Pancreas (tissue), 10 donors: Measurements from ENCODE around the gene MEGF6. TPM values are rescaled to one million over a fixed set of nuclear protein-coding genes. Genes with fewer than 3 reads are reported as not detected.

Experiments used
- ATAC-seq, 4 donors: fragments of 200-7000 bp; cut with Tn5 transposase; one replicate each; pipeline versions ENCODE4 v1.8.0 to v1.9.1; 2020; ENCODE audit warnings: mild to moderate bottlenecking in 4 of 4, moderate library complexity in 4 of 4
- DNase-seq, 6 donors: peaks; one replicate each; pipeline ENCODE4 v3.0.0-alpha.2; 2020
- FAIRE-seq: peaks from 2 replicates; lab custom pipeline; 2012; peaks lifted over from hg19 to GRCh38; lab: Jason Lieb, UNC
- H3K27ac ChIP-seq, 4 donors: fragments of 200-600 bp; sonication (generic); 1 replicate in 3 of 4; 2 replicates in 1 of 4; pipeline versions ENCODE4 v1.5.0 to v1.8.0; 2020
- H3K27me3 ChIP-seq, 4 donors: fragments of 200-600 bp; one replicate each; pipeline ENCODE4 v1.8.0; 2021
- H3K36me3 ChIP-seq, 3 donors: fragments of 200-600 bp; sonication (generic) in 1 of 3; one replicate each; pipeline versions ENCODE4 v1.5.0 to v1.8.0; 2020 to 2021
- H3K4me1 ChIP-seq, 3 donors: fragments of 200-600 bp; one replicate each; pipeline ENCODE4 v1.8.0; 2021
- H3K4me3 ChIP-seq, 4 donors: fragments of 200-600 bp; sonication (generic) in 2 of 4; one replicate each; pipeline versions ENCODE4 v1.5.0 to v1.8.0; 2020 to 2021
- H3K9me3 ChIP-seq, 4 donors: fragments of 200-600 bp; one replicate each; pipeline ENCODE4 v1.8.0; 2021
- WGBS, 2 donors: extraction: QIAGEN DNeasy Blood & Tissue Kit; methylation state at CpG; one replicate each; pipeline ENCODE4 v1.1.7; 2013; 5-methylcytosine and 5-hydroxymethylcytosine counted together
- intact Hi-C, 3 donors: fragments of 100-400 bp; cut with DNase I; formaldehyde crosslinking; loops; one replicate each; pipeline versions ENCODE4 v1.11.1 to v1.14.2; 2022
- polyA plus RNA-seq, 2 donors: library from polyadenylated mRNA; stranded (reverse); fragments of 200-250 nt; gene quantifications; one replicate each; pipeline ENCODE4 v1.2.3, GENCODE V29; 2013
- total RNA-seq, 6 donors: library from RNA; stranded (reverse); fragmentation: NEBNext Ultra II Directional in 4 of 6; extraction: Animal tissue kit (Norgen Biotek cat#: 25700) in 4 of 6; gene quantifications; one replicate each; pipeline versions ENCODE4 v1.2.1 to v1.2.4, GENCODE V29; 2021 to 2023
- TF ChIP-seq, protein P1 (sequence below), 4 donors: fragments of 200-600 bp; sonication (generic) in 3 of 4; IDR thresholded peaks; one replicate each; pipeline versions ENCODE4 v1.5.0 to v1.8.0; 2021; ENCODE audit warnings: antibody characterized with exemption in 4 of 4
- donor health status: healthy with polysubstance abuse.
- donor health status: DM: no; HTN: no; CAD: no; lungs with moderate emphysema.
- donor health status: DM: no; HTN: no; CAD: no.
- donor health status: control.
- donor health status: control.
- donor health status: Bipolar disorder and iron deficiency.
- donor health status: DM: yes; HTN: yes; CAD: no.
- donor health status: DM: no; HTN: no; CAD: no.
- donor health status: DM: no; HTN: no; CAD: no.
- donor health status: DM: yes; HTN: yes; CAD: no.

Gene MEGF6
- total and polyA plus RNA-seq, 8 donors, result 2.6 to 20.0 (median 8.4) TPM

DNA sequence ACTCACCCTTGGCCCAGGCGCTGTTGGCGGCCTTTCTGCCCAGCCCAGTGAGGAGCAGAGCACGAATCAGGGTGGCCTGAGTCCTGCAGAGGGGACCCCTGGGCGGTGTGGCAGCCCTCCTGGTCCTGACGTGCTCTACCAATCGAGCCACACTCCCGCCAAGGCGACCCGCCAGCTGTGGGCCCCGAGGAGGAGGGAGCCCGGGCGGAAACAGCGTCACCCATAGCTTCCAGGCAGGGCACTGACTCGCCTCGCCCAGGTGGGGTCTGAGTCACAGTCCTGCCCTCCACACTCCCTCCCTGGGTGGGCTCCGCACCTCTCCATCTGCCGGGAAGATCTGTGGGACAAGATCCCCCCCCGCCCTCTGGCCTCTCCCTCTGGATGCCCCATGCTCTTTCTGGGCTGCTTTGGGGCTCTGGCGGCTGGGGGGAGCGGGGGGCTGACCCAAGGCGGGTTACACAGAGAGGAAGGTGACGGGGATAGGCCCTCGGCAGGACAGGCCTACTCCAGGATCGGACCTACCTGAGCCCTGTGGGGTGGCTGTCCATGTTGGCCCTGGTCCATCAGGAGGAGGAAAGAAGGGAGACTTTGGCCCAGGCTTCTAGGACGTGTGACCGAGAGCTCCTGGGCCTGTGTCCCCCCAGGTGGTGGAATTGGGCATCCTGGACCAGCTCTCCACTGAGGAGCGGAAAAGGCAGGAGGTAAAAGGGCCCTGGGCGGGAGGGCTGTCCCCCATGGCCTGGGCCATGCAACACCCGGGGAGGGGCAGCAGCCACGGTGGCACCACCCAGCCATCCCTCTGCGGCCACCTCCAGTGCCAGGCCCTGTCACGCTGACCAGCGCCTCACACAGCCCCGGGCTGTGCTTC is 142.8 kb downstream of the MEGF6 start:
- peaks cover 0 to 7% (median 0%) of the 10 kb centered on the region in 3 donors for H3K36me3 ChIP-seq
- ATAC-seq (no peak), FAIRE-seq (no peak), DNase-seq (peak in 3 of 6 donors; percentile 29 to 75 (median 48))
- WGBS, 2 donors, result 90 to 92% methylated on average over 32 to 34 of the region's 34 CpGs
- no peaks in the 10 kb centered on the region for H3K27me3 ChIP-seq
- H3K4me3 ChIP-seq, result no peak overlapping the region
- TF ChIP-seq, protein P1, sequence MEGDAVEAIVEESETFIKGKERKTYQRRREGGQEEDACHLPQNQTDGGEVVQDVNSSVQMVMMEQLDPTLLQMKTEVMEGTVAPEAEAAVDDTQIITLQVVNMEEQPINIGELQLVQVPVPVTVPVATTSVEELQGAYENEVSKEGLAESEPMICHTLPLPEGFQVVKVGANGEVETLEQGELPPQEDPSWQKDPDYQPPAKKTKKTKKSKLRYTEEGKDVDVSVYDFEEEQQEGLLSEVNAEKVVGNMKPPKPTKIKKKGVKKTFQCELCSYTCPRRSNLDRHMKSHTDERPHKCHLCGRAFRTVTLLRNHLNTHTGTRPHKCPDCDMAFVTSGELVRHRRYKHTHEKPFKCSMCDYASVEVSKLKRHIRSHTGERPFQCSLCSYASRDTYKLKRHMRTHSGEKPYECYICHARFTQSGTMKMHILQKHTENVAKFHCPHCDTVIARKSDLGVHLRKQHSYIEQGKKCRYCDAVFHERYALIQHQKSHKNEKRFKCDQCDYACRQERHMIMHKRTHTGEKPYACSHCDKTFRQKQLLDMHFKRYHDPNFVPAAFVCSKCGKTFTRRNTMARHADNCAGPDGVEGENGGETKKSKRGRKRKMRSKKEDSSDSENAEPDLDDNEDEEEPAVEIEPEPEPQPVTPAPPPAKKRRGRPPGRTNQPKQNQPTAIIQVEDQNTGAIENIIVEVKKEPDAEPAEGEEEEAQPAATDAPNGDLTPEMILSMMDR (IDR thresholded peaks at IDR 0.05), result no peak
- H3K9me3 ChIP-seq, result no peaks in the 10 kb centered on the region
- intact Hi-C loops, result no loop called here
- H3K4me1 ChIP-seq, result no peaks in the 10 kb centered on the region
- H3K27ac ChIP-seq, result no peak overlapping the region

DNA sequence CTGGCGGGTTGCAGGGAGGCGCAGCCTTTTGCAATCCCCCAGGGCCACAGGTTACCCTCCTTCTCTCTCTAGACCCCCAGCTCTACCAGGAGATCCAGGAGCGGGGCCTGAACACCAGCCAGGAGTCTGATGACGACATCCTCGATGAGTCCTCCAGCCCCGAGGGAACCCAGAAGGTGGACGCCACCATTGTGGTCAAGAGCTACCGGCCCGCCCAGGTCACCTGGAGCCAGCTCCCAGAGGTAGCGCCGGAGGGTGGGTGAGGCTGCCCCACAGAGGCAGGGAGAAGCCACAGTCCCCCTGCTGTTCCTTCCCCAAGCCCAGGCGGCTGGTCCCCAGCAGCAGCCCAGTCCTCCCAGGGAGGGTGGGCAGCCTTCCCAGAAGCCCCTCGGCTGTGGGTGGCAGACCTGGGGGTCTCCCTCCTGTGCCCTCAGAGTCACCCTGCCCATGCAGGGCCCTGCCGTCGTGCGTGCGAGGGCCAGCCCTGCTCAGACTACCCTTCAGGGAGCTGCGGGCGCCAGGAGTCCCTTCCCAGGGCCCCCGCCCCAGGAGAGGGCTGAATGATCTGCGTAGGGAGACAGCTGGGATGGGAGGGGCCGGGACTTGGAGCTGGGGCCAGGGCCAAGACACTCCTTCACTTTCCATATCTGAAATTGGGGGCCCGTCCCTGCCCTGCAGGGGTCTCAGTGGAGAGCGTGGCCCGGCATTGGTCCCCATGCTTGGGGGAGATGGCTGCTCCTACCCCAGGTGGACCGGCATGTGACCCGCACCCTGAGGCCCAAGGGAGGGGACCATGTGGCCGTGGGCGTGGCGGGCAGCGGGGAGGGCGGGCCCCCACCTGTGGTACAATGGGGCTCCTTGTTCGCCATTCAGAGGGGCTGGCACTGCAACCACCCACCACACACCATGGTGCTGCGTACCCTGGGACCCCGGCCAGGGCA is 143.9 kb downstream of the MEGF6 start:
- Histone ChIP-seq H3K9me3 (no peaks in the 10 kb centered on the region), H3K4me1 (no peaks in the 10 kb centered on the region), H3K27me3 (no peaks in the 10 kb centered on the region), H3K4me3 (no peak overlapping the region), H3K36me3 (no peaks in the 10 kb centered on the region), H3K27ac (no peak overlapping the region)
- ATAC-seq (peak in 1 of 4 donors; percentile 22), FAIRE-seq (no peak), DNase-seq (peak in 3 of 6 donors; percentile 25 to 71 (median 51))
- TF ChIP-seq, protein P1 (IDR thresholded peaks at IDR 0.05), result no peak
- WGBS, 2 donors, result 90 to 91% methylated on average over 31 to 35 of the region's 35 CpGs
- intact Hi-C loops, result no loop called here

DNA sequence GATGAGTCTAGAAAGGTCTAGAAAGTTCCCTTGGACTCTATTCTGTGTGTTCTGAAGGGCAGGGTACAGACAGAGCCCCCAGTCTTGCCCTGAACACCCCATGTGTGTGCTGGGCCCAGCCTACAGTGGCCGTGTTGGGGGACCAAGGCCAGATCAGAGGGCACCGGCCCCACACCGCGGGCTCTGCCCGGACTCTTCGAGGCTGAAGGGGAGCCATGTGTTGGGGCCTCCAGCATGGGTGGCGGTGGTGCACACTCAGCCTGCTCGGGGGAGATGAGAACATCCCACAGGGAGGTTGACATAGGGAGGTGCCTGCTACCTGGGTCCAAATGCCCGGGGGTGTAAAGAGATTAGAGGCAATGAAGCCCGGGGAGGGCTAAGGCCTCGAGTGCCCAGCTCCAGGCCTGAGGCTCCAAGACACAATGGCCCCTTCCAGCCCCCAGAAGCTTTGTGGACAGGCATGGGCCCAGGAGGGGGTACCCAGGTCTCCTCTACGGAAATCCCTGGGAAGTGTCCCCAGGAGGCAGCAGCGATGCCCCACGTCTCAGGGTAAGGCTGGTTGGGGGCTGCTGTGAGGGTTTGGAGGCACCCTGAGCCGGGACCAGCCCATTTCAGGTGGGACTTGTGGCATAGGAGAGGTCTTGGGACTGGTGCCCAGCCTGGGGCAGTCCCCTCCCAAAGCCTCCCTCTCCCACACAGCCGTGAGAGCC is 144.8 kb downstream of the MEGF6 start:
- DNase-seq, result peak in 2 of 6 donors; percentile 47 to 64
- TF ChIP-seq, protein P1 (IDR thresholded peaks at IDR 0.05), result no peak
- H3K27me3 ChIP-seq, result no peaks in the 10 kb centered on the region
- no peaks in the 10 kb centered on the region for H3K9me3 ChIP-seq
- H3K4me1 ChIP-seq, result no peaks in the 10 kb centered on the region
- FAIRE-seq, result no peak
- intact Hi-C loops, result no loop called here
- no peaks in the 10 kb centered on the region for H3K36me3 ChIP-seq
- H3K4me3 ChIP-seq, result no peak overlapping the region
- no peak overlapping the region for H3K27ac ChIP-seq
- ATAC-seq, result no peak
- whole genome bisulfite sequencing, 2 donors, result 91 to 93% methylated on average over 16 of the region's 16 CpGs

DNA sequence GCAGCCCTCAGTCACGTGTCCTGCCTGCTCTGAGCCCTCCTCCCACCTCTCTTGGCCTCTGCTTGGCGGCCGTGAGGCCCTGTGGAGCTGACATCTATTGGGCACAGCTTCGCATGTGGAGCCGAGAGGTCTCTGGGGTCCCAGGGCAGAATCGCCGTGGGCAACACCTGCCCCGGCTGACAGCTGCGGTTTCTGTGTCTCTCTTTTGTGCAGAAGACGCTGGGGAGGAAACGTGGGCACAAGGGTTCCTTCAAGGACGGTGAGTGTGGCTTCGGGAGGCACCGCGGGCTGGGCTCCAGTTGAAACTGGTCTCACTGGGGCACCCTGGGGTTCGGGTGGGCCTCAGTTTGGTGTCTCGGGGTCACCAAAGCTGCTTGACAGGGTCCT is 145.4 kb downstream of the MEGF6 start:
- DNase-seq (peak in 2 of 6 donors; percentile 36 to 51), FAIRE-seq (no peak), ATAC-seq (no peak)
- Histone ChIP-seq H3K36me3 (no peaks in the 10 kb centered on the region), H3K4me1 (peaks cover 0 to 2% (median 0%) of the 10 kb centered on the region in 3 donors), H3K27me3 (no peaks in the 10 kb centered on the region), H3K4me3 (no peak overlapping the region), H3K27ac (no peak overlapping the region), H3K9me3 (no peaks in the 10 kb centered on the region)
- 87 to 93% methylated on average over 17 of the region's 17 CpGs for WGBS, 2 donors
- TF ChIP-seq, protein P1 (IDR thresholded peaks at IDR 0.05), result no peak
- intact Hi-C loops, result no loop called here
